ENCODE data around the gene SST.

GRCh38 chr3:187648177-187648576, 22.0 kb downstream of the SST start:
- TF ChIP-seq CTCF (IDR thresholded peaks at IDR 0.05) (no peak), POLR2A (IDR thresholded peaks at IDR 0.05) (no peak)
